ENCODE measurements around the gene MDC1.

MDC1 gene

DNA sequence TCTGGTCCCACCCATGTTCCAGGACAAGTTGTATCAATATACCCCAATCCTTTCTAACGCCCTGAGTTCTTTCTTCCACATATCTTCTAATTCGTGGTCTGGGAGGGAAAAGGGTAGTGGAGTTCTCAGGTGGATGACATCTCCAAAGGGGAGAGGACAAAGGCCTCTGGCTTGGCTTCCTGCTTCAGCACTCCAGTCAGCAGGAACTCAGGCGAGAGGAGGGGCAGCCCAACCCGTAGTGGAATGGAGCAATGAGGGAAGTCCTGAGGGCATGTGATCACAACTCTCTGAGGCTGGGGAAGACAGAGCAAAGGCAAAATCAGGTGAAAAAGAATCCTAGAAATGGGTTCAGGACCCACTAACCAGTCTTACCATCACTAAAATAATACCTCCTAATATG is 16.7 kb downstream of the MDC1 start:
- TF ChIP-seq, protein P1, sequence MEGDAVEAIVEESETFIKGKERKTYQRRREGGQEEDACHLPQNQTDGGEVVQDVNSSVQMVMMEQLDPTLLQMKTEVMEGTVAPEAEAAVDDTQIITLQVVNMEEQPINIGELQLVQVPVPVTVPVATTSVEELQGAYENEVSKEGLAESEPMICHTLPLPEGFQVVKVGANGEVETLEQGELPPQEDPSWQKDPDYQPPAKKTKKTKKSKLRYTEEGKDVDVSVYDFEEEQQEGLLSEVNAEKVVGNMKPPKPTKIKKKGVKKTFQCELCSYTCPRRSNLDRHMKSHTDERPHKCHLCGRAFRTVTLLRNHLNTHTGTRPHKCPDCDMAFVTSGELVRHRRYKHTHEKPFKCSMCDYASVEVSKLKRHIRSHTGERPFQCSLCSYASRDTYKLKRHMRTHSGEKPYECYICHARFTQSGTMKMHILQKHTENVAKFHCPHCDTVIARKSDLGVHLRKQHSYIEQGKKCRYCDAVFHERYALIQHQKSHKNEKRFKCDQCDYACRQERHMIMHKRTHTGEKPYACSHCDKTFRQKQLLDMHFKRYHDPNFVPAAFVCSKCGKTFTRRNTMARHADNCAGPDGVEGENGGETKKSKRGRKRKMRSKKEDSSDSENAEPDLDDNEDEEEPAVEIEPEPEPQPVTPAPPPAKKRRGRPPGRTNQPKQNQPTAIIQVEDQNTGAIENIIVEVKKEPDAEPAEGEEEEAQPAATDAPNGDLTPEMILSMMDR (IDR thresholded peaks at IDR 0.05; ENCODE audit: low read depth, low read length, missing control alignments), result no peak
- DNase-seq (ENCODE audit: low read depth), result no peak
- no peak overlapping the region for H3K4me3 ChIP-seq (ENCODE audit: low read depth, low read length)

DNA sequence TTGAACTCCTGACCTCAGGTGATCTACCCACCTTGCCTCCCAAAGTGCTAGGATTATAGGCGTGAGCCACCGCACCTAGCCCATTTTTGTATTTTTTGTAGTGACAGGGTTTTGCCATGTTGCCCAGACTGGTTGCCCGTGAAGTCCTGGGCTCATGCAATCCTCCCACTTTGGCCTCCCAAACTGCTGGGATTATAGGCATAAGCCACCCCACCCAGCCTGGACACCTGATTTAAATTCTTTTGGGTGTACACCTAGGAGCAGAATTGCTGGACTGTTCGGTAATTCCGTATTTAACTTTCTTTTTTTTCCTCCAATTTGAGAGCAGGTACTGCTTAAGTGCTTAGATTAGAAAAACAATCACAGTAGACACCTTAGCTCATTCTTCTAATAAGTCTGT is 20.6 kb downstream of the MDC1 start:
- TF ChIP-seq, protein P1 (IDR thresholded peaks at IDR 0.05; ENCODE audit: low read depth, low read length, missing control alignments), result no peak
- H3K4me3 ChIP-seq (ENCODE audit: low read depth, low read length), result no peak overlapping the region
- no peak for DNase-seq (ENCODE audit: low read depth)

- DNase-seq (ENCODE audit: low read depth), result no peak
- H3K4me3 ChIP-seq (ENCODE audit: low read depth, low read length), result peak overlapping the region; percentile 75
- TF ChIP-seq, protein P1 (IDR thresholded peaks at IDR 0.05; ENCODE audit: low read depth, low read length, missing control alignments), result no peak
Observed at GRCh38 chr6:30691208-30691847, 25.8 kb downstream of the MDC1 start.

- no peak for DNase-seq (ENCODE audit: low read depth)
- TF ChIP-seq, protein P1 (IDR thresholded peaks at IDR 0.05; ENCODE audit: low read depth, low read length, missing control alignments), result no peak
- H3K4me3 ChIP-seq (ENCODE audit: low read depth, low read length), result peak within 1 kb of the TSS; percentile 75
Observed at GRCh38 chr6:30690403-30691207, 26.5 kb downstream of the MDC1 start, which contains the start of gene NRM. Gene NRM (minus strand): TSS chr6:30690984. CDS start chr6:30690974, 10 bp downstream.

DNA sequence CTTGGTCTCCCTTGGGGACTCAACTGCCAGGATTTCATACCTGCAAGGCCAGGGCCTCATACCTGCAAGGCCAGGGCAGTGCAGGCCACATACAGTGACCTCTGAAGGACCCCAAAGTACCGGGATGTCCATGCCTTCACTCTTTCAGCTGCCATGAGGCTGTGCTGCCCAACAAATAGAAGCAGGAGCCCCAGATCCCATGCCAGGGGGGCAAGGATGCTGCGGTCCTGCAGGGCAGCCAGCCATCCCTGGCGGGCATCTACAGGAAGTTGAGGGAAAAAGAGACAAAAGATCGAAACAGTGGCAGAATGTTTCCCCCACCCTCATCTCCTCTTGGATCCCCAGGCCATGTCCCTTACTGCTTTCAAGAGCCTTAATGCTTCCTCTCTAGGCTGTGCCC is 27.1 kb downstream of the MDC1 start:
- peak overlapping the region; percentile 75 for H3K4me3 ChIP-seq (ENCODE audit: low read depth, low read length)
- DNase-seq (ENCODE audit: low read depth), result no peak
- TF ChIP-seq, protein P1 (IDR thresholded peaks at IDR 0.05; ENCODE audit: low read depth, low read length, missing control alignments), result no peak

- peak overlapping the region; percentile 75 for H3K4me3 ChIP-seq (ENCODE audit: low read depth, low read length)
- no peak for DNase-seq (ENCODE audit: low read depth)
- TF ChIP-seq, protein P1 (IDR thresholded peaks at IDR 0.05; ENCODE audit: low read depth, low read length, missing control alignments), result no peak
Observed at GRCh38 chr6:30689022-30689865, 27.8 kb downstream of the MDC1 start.
